Liver (tissue), 9 donors: ENCODE results near the gene ADGRG2. TPM values are rescaled to one million over a fixed set of nuclear protein-coding genes. Genes with fewer than 3 reads are reported as not detected.

Experiments used
- DNase-seq: peaks from one replicate; pipeline ENCODE4 v3.0.0-alpha.2; 2017; ENCODE audit warnings: low spot score
- H3K27ac ChIP-seq, 2 donors: one replicate each; pipeline ENCODE4 v1.7.0; 2013; ENCODE audit warnings: inconsistent platforms in 2 of 2, low read length in 2 of 2, control low read depth in 1 of 2, low read depth in 1 of 2, mild to moderate bottlenecking in 1 of 2
- H3K27me3 ChIP-seq, 4 donors: one replicate each; pipeline versions ENCODE4 v1.6.1 to v1.7.0; 2013; ENCODE audit warnings: low read length in 3 of 4, inconsistent platforms in 1 of 4, mild to moderate bottlenecking in 1 of 4, moderate library complexity in 1 of 4; ENCODE audit not compliant: control insufficient read depth in 4 of 4, insufficient read depth in 4 of 4
- H3K36me3 ChIP-seq, 4 donors: one replicate each; pipeline versions ENCODE4 v1.6.1 to v1.7.0; 2013; ENCODE audit warnings: low read length in 3 of 4, mild to moderate bottlenecking in 3 of 4, low read depth in 1 of 4, moderate library complexity in 1 of 4; ENCODE audit not compliant: control insufficient read depth in 4 of 4, insufficient read depth in 3 of 4
- H3K4me1 ChIP-seq, 4 donors: one replicate each; pipeline versions ENCODE4 v1.6.1 to v1.7.0; 2013; ENCODE audit warnings: low read length in 3 of 4, mild to moderate bottlenecking in 3 of 4, moderate library complexity in 1 of 4; ENCODE audit not compliant: control insufficient read depth in 4 of 4, insufficient read depth in 4 of 4
- H3K4me3 ChIP-seq, 3 donors: one replicate each; pipeline versions ENCODE4 v1.6.1 to v1.7.0; 2013; ENCODE audit warnings: low read length in 3 of 3, control low read depth in 1 of 3, low read depth in 1 of 3, mild to moderate bottlenecking in 1 of 3
- H3K9ac ChIP-seq, 2 donors: one replicate each; pipeline ENCODE4 v1.7.0; 2013; ENCODE audit warnings: low read length in 2 of 2, mild to moderate bottlenecking in 2 of 2, moderate library complexity in 2 of 2, control low read depth in 1 of 2, low read depth in 1 of 2
- H3K9me3 ChIP-seq, 4 donors: one replicate each; pipeline versions ENCODE4 v1.6.1 to v1.7.0; 2013; ENCODE audit warnings: low read length in 3 of 4; ENCODE audit not compliant: control insufficient read depth in 4 of 4
- CTCF ChIP-seq: fragments of 150-350 bp; IDR thresholded peaks from 2 replicates; pipeline ENCODE4 v1.5.1; 2017; ENCODE audit warnings: improper control_type of control experiment, low read depth, low read length; ENCODE audit not compliant: missing input control
- EGR1 ChIP-seq, 2 donors: IDR thresholded peaks; 2 replicates each; pipeline ENCODE4 v1.6.1; 2016 to 2018; ENCODE audit warnings: antibody characterized with exemption in 2 of 2, low read depth in 2 of 2
- FOXA2 ChIP-seq: IDR thresholded peaks from 2 replicates; pipeline ENCODE4 v1.6.1; 2016; ENCODE audit warnings: antibody characterized with exemption
- GABPA ChIP-seq, 2 donors: IDR thresholded peaks in 1 of 2; conservative IDR thresholded peaks in 1 of 2; 2 replicates each; pipeline ENCODE4 v1.6.1; 2016; ENCODE audit warnings: antibody characterized with exemption in 2 of 2, mild to moderate bottlenecking in 1 of 2, moderate library complexity in 1 of 2
- HNF4A ChIP-seq, 2 donors: conservative IDR thresholded peaks; 2 replicates each; pipeline ENCODE4 v1.6.1; 2016; ENCODE audit warnings: antibody characterized with exemption in 2 of 2, mild to moderate bottlenecking in 2 of 2
- HNF4G ChIP-seq: IDR thresholded peaks from 2 replicates; pipeline ENCODE4 v1.6.1; 2016; ENCODE audit warnings: antibody characterized with exemption
- JUND ChIP-seq, 2 donors: IDR thresholded peaks; 2 replicates each; pipeline ENCODE4 v1.6.1; 2016; ENCODE audit warnings: antibody characterized with exemption in 2 of 2
- NR2F2 ChIP-seq: IDR thresholded peaks from 2 replicates; pipeline ENCODE4 v1.6.1; 2016; ENCODE audit warnings: antibody characterized with exemption
- RAD21 ChIP-seq, 2 donors: IDR thresholded peaks; 2 replicates each; pipeline ENCODE4 v1.6.1; 2016; ENCODE audit warnings: antibody characterized with exemption in 2 of 2, mild to moderate bottlenecking in 2 of 2
- RXRA ChIP-seq, 2 donors: IDR thresholded peaks; 2 replicates each; pipeline ENCODE4 v1.6.1; 2017 to 2018; ENCODE audit warnings: antibody characterized with exemption in 2 of 2, mild to moderate bottlenecking in 1 of 2
- SP1 ChIP-seq: IDR thresholded peaks from 2 replicates; pipeline ENCODE4 v1.6.1; 2018; ENCODE audit warnings: antibody characterized with exemption, mild to moderate bottlenecking
- TAF1 ChIP-seq: conservative IDR thresholded peaks from 2 replicates; pipeline ENCODE4 v1.6.1; 2016; ENCODE audit warnings: antibody characterized with exemption, mild to moderate bottlenecking
- YY1 ChIP-seq: IDR thresholded peaks from 2 replicates; pipeline ENCODE4 v1.6.1; 2016; ENCODE audit warnings: antibody characterized with exemption, mild to moderate bottlenecking
- WGBS: extraction: QIAGEN DNeasy Blood & Tissue Kit; methylation state at CpG from one replicate; pipeline ENCODE4 v1.1.7; 2013; 5-methylcytosine and 5-hydroxymethylcytosine counted together
- polyA plus RNA-seq, 2 donors: library from polyadenylated mRNA; stranded (reverse) in 1 of 2; unstranded in 1 of 2; fragments of 200-250 nt in 1 of 2; fragments of >200 nt in 1 of 2; fragmentation: Nextera tagmentation in 1 of 2; extraction: Ambion mirVana in 1 of 2; gene quantifications; one replicate each; pipeline versions ENCODE4 v1.2.1 to v1.2.3, GENCODE V29; 2013 to 2015
- total RNA-seq, 2 donors: library from RNA; depleted of rRNA; stranded (reverse); fragments of >200 nt; gene quantifications; one replicate each; pipeline ENCODE4 v1.2.3, GENCODE V29; 2014
- TF ChIP-seq, protein P1 (sequence below): IDR thresholded peaks from 2 replicates; pipeline ENCODE4 v1.6.1; 2016; ENCODE audit warnings: antibody characterized with exemption, mild to moderate bottlenecking
- donor health status: healthy.
- donor health status: healthy.
- donor health status: healthy.
- donor health status: healthy.
- donor health status: healthy.

ADGRG2 gene
- total and polyA plus RNA-seq, 4 donors: 0.08 to 0.45 (median 0.24) TPM; not detected in 1

DNA sequence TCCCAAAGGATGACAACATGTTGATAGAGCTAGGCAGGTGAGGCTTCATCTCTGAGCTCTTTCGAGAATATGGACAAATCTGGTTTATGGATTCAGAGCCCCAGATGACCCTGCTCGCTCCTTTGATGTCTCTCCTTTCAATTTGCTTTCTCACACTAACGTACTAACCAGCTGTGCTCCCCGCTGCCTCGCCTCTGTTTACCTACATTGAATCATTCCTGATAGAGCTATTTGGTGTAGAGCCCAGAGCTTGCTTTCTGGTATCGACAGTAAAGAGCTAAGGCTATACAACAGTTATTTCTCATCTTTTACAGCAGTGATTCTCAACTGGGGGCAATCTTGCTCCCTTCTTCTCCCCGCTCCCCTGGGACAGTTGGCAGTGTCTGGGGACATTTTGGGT is 129.4 kb downstream of the ADGRG2 start:
- DNase-seq: no peak
- Histone ChIP-seq H3K27ac (no peak overlapping the region), H3K27me3 (no peaks in the 10 kb centered on the region), H3K4me1 (no peaks in the 10 kb centered on the region), H3K4me3 (no peak overlapping the region), H3K9ac (no peak overlapping the region), H3K9me3 (no peaks in the 10 kb centered on the region), H3K36me3 (peaks cover 0 to 4% (median 3%) of the 10 kb centered on the region in 4 donors)
- TF ChIP-seq JUND (IDR thresholded peaks at IDR 0.05) (no peak), HNF4G (no peak), FOXA2 (no peak), TAF1 (no peak), EGR1 (IDR thresholded peaks at IDR 0.05; ENCODE audit: low read depth in 2 of 2) (no peak)
- TF ChIP-seq, protein P1, sequence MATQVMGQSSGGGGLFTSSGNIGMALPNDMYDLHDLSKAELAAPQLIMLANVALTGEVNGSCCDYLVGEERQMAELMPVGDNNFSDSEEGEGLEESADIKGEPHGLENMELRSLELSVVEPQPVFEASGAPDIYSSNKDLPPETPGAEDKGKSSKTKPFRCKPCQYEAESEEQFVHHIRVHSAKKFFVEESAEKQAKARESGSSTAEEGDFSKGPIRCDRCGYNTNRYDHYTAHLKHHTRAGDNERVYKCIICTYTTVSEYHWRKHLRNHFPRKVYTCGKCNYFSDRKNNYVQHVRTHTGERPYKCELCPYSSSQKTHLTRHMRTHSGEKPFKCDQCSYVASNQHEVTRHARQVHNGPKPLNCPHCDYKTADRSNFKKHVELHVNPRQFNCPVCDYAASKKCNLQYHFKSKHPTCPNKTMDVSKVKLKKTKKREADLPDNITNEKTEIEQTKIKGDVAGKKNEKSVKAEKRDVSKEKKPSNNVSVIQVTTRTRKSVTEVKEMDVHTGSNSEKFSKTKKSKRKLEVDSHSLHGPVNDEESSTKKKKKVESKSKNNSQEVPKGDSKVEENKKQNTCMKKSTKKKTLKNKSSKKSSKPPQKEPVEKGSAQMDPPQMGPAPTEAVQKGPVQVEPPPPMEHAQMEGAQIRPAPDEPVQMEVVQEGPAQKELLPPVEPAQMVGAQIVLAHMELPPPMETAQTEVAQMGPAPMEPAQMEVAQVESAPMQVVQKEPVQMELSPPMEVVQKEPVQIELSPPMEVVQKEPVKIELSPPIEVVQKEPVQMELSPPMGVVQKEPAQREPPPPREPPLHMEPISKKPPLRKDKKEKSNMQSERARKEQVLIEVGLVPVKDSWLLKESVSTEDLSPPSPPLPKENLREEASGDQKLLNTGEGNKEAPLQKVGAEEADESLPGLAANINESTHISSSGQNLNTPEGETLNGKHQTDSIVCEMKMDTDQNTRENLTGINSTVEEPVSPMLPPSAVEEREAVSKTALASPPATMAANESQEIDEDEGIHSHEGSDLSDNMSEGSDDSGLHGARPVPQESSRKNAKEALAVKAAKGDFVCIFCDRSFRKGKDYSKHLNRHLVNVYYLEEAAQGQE: no peak
- 85% methylated on average over 7 of the region's 7 CpGs for WGBS

DNA sequence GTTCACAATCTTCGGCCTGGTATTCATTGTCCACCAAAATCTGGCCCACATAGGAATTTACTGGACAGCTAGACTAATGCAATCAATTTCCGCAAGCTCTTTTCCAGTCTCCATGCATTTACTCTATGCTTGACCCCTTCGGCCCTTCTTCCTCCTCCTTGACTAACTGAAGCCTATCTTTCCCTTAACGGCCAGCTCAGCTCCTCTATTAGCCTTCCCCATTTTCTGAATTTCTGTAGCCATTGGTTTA is 137.2 kb downstream of the ADGRG2 start:
- Histone ChIP-seq H3K36me3 (peaks cover 0 to 4% (median 3%) of the 10 kb centered on the region in 4 donors), H3K9me3 (no peaks in the 10 kb centered on the region), H3K9ac (no peak overlapping the region), H3K27me3 (no peaks in the 10 kb centered on the region), H3K27ac (peak overlapping the region; percentile 91 to 93), H3K4me1 (peaks cover 0 to 16% (median 7%) of the 10 kb centered on the region in 4 donors), H3K4me3 (peak overlapping the region; percentile 21 to 85 (median 57))
- TF ChIP-seq CTCF (no peak), GABPA (IDR thresholded peaks at IDR 0.05 in 1 of 2, conservative IDR thresholded peaks at IDR 0.05 in 1 of 2) (peak in 1 of 2 donors; percentile 35), NR2F2 (peak; percentile 12)
- DNase-seq: no peak
- under 1% methylated on average over 4 of the region's 4 CpGs for WGBS

DNA sequence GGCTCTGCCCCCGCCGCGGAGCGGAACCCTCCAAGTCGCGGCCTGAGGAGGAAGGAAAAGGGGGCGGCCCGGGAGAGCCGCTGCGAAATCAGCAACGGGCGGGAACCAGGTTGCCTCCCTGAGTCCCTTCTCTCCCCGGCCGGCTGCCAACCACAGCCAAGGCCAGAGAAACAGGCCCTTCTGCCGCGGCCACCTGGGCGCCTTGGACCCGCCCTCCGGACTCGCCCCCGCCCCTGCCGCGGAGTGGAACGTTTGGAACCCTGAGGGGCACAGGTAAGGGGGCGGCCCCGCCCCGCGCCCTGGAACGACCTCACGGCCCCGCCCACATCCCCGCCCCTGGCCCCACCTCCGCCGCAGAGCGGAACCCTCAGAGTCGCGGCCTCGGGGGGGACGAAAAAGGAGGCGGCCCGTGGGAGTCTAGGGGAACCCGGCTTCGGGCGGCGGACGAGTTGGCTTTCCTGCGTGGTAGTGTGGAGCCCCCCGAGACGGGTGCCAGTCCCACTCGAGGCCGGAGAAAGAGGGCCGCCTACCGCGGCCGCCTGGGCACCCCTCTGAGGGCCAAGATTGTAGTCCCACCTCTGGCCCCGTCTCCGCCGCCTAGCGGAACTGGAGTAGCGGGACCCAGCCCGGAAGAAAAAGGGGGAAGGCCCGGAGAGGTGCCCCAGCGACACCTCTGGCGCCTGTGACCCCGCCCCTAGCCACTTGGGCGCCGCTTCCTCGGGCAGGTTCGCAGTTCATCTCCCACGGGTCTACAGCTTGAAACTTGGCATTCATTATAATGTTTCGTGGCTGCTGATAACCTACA is 137.7 kb downstream of the ADGRG2 start:
- Histone ChIP-seq H3K9ac (peak overlapping the region in 1 of 2 donors; percentile 71), H3K4me3 (peak overlapping the region; percentile 83 to 92 (median 85)), H3K27ac (peak overlapping the region; percentile 91 to 93), H3K9me3 (no peaks in the 10 kb centered on the region), H3K36me3 (peaks cover 0 to 4% (median under 1%) of the 10 kb centered on the region in 4 donors), H3K27me3 (no peaks in the 10 kb centered on the region), H3K4me1 (peaks cover 0 to 16% (median 7%) of the 10 kb centered on the region in 4 donors)
- peak; percentile 58 for TF ChIP-seq NR2F2
- peak; percentile 42 for TF ChIP-seq CTCF
- peak; percentile 68 to 82 for TF ChIP-seq GABPA (IDR thresholded peaks at IDR 0.05 in 1 of 2, conservative IDR thresholded peaks at IDR 0.05 in 1 of 2)
- no peak for TF ChIP-seq FOXA2
- peak; percentile 13 for TF ChIP-seq SP1
- TF ChIP-seq RXRA (IDR thresholded peaks at IDR 0.05): peak in 1 of 2 donors; percentile 3
- no peak for TF ChIP-seq JUND (IDR thresholded peaks at IDR 0.05)
- TF ChIP-seq YY1: peak; percentile 28
- TF ChIP-seq TAF1: peak; percentile 17
- TF ChIP-seq RAD21 (IDR thresholded peaks at IDR 0.05): peak; percentile 24 to 32
- TF ChIP-seq HNF4A (conservative IDR thresholded peaks at IDR 0.05): peak; percentile 39
- DNase-seq: peak; percentile 87
- WGBS: under 1% methylated on average over 69 of the region's 71 CpGs
